Measurements from ENCODE around the gene RET.

DNA sequence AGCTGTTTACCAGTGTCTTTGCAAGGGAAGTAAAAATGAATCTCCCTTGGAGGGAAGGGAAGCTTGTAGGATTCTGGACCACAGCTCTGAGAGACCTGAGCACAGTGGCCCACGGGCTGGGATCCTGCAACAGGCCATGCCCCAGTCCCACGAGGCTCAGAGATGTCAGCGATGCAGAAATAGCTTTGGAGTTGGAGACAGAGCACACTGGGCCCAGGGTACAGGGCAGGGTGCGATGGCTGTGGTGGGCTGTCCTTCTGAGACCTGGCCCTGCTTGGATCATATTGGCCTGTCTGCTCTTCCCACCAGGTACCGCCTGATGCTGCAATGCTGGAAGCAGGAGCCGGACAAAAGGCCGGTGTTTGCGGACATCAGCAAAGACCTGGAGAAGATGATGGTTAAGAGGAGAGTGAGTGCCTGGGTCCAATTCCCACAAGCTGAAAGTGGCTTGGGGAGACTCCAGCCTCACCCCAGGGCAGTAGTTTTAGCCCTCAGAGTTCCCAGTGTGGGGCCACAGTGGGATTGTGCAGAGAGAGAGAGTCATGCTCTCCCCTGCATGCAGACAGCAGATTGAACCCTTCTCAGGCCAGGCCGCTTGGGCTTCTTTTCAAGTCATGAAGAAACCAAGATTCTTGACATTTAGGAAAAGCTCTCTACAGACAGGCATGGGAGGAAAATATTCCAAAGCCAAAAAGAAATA is 47.9 kb downstream of the RET start:
- TF ChIP-seq, protein P1, sequence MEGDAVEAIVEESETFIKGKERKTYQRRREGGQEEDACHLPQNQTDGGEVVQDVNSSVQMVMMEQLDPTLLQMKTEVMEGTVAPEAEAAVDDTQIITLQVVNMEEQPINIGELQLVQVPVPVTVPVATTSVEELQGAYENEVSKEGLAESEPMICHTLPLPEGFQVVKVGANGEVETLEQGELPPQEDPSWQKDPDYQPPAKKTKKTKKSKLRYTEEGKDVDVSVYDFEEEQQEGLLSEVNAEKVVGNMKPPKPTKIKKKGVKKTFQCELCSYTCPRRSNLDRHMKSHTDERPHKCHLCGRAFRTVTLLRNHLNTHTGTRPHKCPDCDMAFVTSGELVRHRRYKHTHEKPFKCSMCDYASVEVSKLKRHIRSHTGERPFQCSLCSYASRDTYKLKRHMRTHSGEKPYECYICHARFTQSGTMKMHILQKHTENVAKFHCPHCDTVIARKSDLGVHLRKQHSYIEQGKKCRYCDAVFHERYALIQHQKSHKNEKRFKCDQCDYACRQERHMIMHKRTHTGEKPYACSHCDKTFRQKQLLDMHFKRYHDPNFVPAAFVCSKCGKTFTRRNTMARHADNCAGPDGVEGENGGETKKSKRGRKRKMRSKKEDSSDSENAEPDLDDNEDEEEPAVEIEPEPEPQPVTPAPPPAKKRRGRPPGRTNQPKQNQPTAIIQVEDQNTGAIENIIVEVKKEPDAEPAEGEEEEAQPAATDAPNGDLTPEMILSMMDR (IDR thresholded peaks at IDR 0.05): no peak
- TF ChIP-seq POLR2A (IDR thresholded peaks at IDR 0.05): no peak
- no peak for TF ChIP-seq EP300 (IDR thresholded peaks at IDR 0.05)

Measured in ovary (tissue), 3 donors.